Vagina (tissue), 2 donors: ENCODE data around the gene STMND1.

Source experiments
- POLR2A ChIP-seq, 2 donors: fragments of 450-650 bp; IDR thresholded peaks; one replicate each; pipeline ENCODE4 v1.6.1; 2017; ENCODE audit warnings: antibody characterized with exemption in 2 of 2, mild to moderate bottlenecking in 2 of 2, moderate library complexity in 2 of 2
- TF ChIP-seq, protein P1 (sequence below), 3 experiments: fragments of 450-650 bp in 2 of 3; fragments of 200-600 bp in 1 of 3; sonication (generic) in 1 of 3; IDR thresholded peaks; one replicate each; pipeline ENCODE4 v1.5.1; 2017 to 2019; ENCODE audit warnings: antibody characterized with exemption in 3 of 3, mild to moderate bottlenecking in 2 of 3, moderate library complexity in 2 of 3

DNA sequence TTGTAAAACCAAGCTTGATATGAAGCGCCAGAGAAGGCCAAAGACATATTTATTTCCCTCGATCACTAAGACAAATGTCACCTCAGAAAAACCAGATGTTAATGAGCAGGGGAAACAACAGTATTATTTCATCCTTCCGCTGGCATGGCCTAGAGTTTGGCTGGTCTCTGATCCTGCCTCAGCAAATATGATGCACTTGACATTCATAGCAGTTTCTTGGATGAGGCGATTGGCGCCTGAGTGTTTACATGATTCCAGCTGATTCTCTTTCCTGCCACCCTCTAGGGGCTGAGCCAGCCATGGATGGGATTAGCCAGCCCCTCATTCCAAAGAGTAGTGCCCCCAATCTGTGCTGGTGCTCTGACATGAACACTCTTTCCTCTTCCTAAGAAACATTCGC, 67.9 kb downstream of the STMND1 start:
- TF ChIP-seq, protein P1, sequence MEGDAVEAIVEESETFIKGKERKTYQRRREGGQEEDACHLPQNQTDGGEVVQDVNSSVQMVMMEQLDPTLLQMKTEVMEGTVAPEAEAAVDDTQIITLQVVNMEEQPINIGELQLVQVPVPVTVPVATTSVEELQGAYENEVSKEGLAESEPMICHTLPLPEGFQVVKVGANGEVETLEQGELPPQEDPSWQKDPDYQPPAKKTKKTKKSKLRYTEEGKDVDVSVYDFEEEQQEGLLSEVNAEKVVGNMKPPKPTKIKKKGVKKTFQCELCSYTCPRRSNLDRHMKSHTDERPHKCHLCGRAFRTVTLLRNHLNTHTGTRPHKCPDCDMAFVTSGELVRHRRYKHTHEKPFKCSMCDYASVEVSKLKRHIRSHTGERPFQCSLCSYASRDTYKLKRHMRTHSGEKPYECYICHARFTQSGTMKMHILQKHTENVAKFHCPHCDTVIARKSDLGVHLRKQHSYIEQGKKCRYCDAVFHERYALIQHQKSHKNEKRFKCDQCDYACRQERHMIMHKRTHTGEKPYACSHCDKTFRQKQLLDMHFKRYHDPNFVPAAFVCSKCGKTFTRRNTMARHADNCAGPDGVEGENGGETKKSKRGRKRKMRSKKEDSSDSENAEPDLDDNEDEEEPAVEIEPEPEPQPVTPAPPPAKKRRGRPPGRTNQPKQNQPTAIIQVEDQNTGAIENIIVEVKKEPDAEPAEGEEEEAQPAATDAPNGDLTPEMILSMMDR (IDR thresholded peaks at IDR 0.05), result no peak
- TF ChIP-seq POLR2A (IDR thresholded peaks at IDR 0.05), result no peak
